Measurements from ENCODE around the gene MINDY1.

MINDY1 gene

DNA sequence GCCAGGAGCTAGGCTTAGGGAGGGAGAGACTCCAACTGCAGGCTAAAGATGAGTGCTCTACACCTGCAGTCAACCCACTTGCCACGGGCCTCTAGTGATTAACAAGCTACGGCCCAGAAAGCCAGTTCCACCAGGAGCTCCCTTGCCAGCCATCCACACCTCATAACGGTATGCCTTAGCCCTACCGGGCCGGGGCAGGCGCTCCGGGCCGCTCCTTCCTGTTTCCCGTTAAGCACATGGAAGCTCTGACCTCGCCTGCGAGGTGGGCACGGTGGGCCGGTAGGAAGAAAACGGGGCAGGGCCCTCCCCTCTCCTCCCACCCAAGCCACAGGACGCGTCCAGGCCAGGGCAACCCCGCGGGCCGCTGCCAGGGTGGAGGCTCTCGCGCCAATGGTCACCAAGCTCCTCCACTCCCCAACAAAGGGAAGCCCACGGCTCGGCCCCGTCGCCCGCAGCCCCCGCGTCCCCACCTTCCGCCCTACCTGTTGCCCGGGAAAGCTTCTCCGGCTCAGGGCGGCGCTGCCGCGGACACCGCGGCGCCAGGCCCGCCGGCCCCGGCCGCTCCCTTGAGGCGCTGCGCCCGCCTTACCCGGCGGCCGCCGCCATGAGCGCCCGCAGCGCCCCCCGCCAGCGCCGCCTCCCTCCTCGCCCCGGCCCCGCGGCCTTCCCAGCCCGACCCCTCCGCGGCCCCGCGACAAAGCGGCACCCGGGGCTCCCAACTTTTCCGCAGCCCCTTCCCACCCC is 32.7 kb downstream of the MINDY1 start:
- H3K27ac ChIP-seq = peak overlapping the region; percentile 66
- peaks cover 25% of the 10 kb centered on the region for H3K4me1 ChIP-seq
- TF ChIP-seq, protein P1, sequence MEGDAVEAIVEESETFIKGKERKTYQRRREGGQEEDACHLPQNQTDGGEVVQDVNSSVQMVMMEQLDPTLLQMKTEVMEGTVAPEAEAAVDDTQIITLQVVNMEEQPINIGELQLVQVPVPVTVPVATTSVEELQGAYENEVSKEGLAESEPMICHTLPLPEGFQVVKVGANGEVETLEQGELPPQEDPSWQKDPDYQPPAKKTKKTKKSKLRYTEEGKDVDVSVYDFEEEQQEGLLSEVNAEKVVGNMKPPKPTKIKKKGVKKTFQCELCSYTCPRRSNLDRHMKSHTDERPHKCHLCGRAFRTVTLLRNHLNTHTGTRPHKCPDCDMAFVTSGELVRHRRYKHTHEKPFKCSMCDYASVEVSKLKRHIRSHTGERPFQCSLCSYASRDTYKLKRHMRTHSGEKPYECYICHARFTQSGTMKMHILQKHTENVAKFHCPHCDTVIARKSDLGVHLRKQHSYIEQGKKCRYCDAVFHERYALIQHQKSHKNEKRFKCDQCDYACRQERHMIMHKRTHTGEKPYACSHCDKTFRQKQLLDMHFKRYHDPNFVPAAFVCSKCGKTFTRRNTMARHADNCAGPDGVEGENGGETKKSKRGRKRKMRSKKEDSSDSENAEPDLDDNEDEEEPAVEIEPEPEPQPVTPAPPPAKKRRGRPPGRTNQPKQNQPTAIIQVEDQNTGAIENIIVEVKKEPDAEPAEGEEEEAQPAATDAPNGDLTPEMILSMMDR (IDR thresholded peaks at IDR 0.05) = no peak

DNA sequence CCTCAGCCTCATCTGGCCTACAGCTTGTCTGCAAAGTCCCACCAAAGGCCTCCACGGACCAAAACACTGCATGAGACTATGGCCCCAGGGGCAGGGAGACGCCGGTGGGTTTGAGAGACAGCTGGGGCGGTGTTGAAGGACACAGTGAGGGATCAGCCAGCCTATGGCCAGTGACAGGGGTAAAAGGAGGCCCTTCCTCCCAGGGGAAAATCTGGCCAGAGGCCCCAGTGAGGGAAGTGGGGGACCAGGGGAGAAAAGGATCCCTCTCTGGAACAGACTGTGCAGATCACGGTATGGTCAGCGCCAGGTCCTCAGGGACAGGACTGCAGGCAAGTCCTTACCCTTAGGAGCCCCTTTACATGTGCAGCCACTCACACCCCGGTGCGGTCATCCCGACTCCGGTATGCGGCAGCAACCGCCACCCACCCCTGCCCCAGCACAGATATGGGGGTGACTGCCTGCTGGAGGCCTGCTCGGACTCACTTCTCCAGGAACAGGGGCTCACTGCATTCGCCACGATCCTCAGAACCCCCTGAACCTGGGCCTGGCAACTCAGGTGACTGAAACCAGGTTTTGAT is 33.4 kb downstream of the MINDY1 start:
- Histone ChIP-seq H3K27me3 (ENCODE audit: control insufficient read depth, insufficient read depth, low read length) (no peaks in the 10 kb centered on the region), H3K36me3 (ENCODE audit: control insufficient read depth, insufficient read depth, low read length) (no peaks in the 10 kb centered on the region), H3K4me3 (ENCODE audit: low read depth, low read length) (peak overlapping the region; percentile 79), H3K4me2 (ENCODE audit: low read length) (peak overlapping the region; percentile 89), H3K4me1 (peaks cover 25% of the 10 kb centered on the region), H2AFZ (no peak overlapping the region), H3K9ac (no peak overlapping the region), H3K79me2 (peaks cover 13% of the 10 kb centered on the region), H3K27ac (peak overlapping the region; percentile 66), H3K9me3 (ENCODE audit: control insufficient read depth, low read length) (no peaks in the 10 kb centered on the region)
- TF ChIP-seq, protein P1 (IDR thresholded peaks at IDR 0.05) = no peak

More for the DNA sequence above, 32.7 kb downstream of the MINDY1 start:
- H2AFZ ChIP-seq = peak overlapping the region; percentile 73
- H3K4me3 ChIP-seq (ENCODE audit: low read depth, low read length) = peak overlapping the region; percentile 79
- H3K9me3 ChIP-seq (ENCODE audit: control insufficient read depth, low read length) = no peaks in the 10 kb centered on the region
- peak overlapping the region; percentile 89 for H3K4me2 ChIP-seq (ENCODE audit: low read length)
- H3K36me3 ChIP-seq (ENCODE audit: control insufficient read depth, insufficient read depth, low read length) = no peaks in the 10 kb centered on the region
- no peaks in the 10 kb centered on the region for H3K27me3 ChIP-seq (ENCODE audit: control insufficient read depth, insufficient read depth, low read length)
- no peak overlapping the region for H3K9ac ChIP-seq
- H3K79me2 ChIP-seq = peaks cover 13% of the 10 kb centered on the region

DNA sequence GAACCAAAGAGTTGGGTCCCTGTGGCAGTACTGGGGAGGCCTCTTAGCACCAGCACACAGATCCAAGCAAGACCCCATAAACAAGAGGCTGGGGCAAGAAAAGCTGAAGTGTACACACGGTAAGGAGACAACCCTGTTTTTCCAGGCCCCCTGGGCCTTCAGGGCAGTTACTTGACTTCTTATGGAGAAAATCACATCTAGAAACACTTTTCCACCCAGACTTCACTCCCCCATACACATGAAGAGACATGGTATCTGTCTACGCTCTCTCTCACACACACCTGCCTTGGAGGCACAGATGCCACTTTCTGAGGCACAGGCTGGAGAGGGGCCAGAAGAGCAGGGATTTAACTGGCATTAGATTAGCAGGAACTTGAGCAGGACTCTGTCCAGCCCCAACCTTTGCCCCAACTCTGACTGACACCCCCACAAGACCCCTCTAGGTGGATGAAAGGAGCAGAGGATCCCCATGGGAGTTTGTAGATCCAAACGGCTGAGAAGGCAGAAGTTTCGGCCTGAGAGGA is 34.2 kb downstream of the MINDY1 start:
- peak overlapping the region; percentile 79 for H3K4me3 ChIP-seq (ENCODE audit: low read depth, low read length)
- H3K36me3 ChIP-seq (ENCODE audit: control insufficient read depth, insufficient read depth, low read length) = no peaks in the 10 kb centered on the region
- H3K79me2 ChIP-seq = peaks cover 13% of the 10 kb centered on the region
- H3K27me3 ChIP-seq (ENCODE audit: control insufficient read depth, insufficient read depth, low read length) = no peaks in the 10 kb centered on the region
- TF ChIP-seq, protein P1 (IDR thresholded peaks at IDR 0.05) = no peak
- H3K4me1 ChIP-seq = peaks cover 24% of the 10 kb centered on the region
- H3K27ac ChIP-seq = peak overlapping the region; percentile 72
- no peak overlapping the region for H2AFZ ChIP-seq
- no peaks in the 10 kb centered on the region for H3K9me3 ChIP-seq (ENCODE audit: control insufficient read depth, low read length)
- peak overlapping the region; percentile 89 for H3K4me2 ChIP-seq (ENCODE audit: low read length)
- no peak overlapping the region for H3K9ac ChIP-seq

DNA sequence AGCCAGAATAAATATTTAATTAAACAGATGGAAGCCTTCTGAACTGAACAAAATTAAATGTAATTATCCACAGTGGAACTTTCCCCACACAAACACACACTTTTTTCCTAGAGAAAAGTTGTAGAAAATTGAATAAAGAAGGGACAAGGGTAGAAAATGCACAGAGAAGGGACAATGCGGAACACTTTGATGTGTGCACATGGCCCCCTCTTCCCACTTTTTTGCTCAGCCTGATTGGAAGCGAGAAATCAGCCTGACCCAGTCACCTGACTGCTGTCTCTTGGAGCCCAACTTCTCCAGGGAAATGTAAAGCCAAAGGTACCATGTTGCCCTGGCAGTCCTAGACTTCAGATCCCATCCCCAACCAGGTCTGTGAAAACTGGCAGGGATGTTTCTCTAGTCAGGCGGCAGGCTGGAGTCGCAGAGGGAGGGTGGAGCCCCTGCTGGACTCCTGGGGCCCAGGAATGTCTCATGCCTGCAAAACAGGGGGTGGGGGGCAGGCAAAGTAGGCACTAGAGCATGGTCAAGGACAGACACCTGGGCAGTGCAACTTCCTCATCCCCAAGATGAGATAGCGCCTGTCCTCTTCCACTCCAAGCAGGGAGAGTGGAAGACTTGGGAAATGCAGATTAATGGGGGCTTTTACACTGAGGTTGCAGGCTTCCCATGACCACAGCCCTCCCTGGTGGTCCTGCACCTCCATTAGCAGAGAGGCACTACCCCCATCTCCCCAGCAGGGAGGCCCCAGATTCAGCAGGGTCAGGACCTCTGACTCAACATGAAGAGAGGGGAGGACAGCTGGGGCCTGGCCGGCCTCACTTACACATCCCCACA is 34.9 kb downstream of the MINDY1 start:
- H3K4me1 ChIP-seq = peaks cover 19% of the 10 kb centered on the region

More for the DNA sequence above, 34.9 kb downstream of the MINDY1 start:
- Histone ChIP-seq H3K27ac (peak overlapping the region; percentile 72), H2AFZ (no peak overlapping the region), H3K9me3 (ENCODE audit: control insufficient read depth, low read length) (no peaks in the 10 kb centered on the region), H3K27me3 (ENCODE audit: control insufficient read depth, insufficient read depth, low read length) (no peaks in the 10 kb centered on the region), H3K4me3 (ENCODE audit: low read depth, low read length) (no peak overlapping the region), H3K36me3 (ENCODE audit: control insufficient read depth, insufficient read depth, low read length) (no peaks in the 10 kb centered on the region), H3K4me2 (ENCODE audit: low read length) (peak overlapping the region; percentile 89), H3K9ac (no peak overlapping the region), H3K79me2 (peaks cover 13% of the 10 kb centered on the region)
- TF ChIP-seq, protein P1 (IDR thresholded peaks at IDR 0.05) = no peak

Measured in parathyroid adenoma (tissue), 2 donors.